Medulla oblongata (tissue), 1 donor: ENCODE measurements around the gene ISG20L2.

ENCODE experiments used
- DNase-seq: peaks from one replicate; pipeline ENCODE4 v3.0.0-alpha.2; 2015; ENCODE audit errors: extremely low spot score

ISG20L2 gene

DNA sequence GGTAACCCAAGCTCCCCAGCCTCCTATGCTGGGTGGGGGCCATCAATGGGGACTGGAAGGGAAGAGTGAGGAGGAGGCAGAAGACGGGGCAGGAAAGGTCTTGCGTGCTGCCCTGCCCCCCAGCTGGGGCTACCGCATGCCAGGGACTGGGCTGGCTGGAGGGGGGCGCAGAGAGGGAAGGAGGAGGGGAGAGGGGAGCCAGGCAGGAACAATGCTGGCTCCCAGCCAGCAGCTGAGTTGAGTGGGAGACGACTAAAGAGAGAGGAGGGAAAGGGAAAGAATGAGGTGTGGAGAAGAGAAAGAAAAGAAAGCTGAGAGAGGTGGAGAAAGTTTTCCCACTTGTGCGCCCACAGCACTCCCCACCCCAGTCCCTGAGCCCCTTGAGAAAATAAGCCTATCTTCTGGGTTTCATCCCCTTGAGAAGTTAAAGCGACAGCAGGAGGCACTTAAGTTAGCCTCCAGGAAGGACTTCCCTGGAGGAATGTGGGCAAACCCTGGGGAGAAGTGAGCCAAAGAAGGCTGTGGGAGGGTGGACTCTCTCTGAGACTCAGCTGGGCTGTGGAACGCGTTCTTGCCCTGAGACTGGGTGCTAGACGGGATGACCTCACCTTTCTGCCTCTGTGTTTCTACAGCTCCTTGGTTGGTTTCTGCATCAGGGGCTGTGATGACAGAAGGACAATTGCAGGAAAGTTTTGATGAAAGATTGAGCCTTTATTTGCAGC, 38.5 kb downstream of the ISG20L2 start:
- DNase-seq = no peak

DNA sequence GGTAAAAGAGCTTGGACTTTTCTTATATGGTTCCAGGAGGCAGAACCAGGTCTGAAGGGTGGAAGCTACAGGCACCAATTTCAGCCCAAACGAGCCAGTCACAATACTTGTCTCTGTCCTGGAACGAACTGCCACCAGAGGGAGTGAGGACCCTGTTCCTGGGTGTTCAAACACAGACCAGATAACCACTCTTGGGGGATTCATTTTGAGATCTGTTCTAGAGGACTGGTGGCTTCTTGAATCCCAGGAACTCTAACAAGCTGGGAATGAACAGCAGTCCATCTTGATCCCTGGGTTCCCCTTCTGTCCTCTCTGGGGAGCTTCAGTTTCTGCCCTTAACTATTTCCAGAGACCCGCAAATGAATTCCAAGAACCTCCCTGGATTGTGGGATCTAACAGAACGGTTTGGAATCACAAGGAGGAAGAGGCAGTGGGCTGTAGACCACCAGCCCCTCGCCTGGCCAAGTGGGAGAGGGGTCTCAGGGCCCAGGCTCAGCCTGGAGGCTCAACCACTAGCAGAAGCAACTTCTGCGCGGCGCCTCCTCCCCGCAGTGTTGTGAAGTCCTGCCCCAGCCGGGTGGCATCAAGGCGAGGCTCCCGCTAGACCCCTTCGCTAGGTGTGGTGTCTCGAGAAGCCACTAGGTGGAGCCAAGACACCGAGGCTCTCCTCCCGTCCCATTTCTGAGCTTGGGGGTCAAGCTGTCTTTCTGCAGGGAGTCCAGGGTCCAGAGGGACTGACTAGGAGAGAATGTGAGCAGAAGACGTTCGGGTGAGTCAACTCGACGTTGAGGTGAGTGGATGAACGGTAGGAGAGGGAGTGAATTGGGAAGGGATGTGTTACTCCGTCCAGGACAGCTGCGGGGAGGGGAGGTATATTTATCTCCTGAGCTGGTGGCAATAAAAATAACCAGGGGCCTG, 39.3 kb downstream of the ISG20L2 start:
- peak; percentile 84 for DNase-seq

DNA sequence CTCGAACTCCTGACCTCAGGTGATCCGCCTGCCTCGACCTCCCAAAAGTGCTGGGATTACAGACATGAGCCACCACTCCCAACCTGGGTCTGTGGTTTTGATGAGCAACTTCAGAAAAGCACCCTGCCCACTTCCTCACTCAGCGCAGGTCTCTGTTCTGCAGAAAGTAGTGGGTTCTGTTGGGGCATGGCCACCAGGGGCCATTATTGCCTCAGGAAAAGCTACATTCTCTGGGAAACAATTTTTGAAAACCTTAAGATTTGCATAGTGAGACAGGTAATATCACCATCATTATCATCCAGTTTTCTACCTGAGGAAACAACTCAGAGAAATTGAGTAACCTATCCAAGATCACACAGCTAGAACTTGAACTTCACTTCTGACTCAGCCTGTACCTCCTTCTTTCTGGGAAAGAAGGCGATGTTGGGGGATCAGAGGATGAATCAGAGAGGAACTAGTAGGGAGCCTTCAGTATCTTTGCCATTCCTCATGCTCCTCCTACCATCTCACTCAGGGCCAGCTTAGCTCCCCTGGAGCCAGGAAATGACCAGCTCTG, 44.3 kb downstream of the ISG20L2 start:
- DNase-seq = no peak

DNA sequence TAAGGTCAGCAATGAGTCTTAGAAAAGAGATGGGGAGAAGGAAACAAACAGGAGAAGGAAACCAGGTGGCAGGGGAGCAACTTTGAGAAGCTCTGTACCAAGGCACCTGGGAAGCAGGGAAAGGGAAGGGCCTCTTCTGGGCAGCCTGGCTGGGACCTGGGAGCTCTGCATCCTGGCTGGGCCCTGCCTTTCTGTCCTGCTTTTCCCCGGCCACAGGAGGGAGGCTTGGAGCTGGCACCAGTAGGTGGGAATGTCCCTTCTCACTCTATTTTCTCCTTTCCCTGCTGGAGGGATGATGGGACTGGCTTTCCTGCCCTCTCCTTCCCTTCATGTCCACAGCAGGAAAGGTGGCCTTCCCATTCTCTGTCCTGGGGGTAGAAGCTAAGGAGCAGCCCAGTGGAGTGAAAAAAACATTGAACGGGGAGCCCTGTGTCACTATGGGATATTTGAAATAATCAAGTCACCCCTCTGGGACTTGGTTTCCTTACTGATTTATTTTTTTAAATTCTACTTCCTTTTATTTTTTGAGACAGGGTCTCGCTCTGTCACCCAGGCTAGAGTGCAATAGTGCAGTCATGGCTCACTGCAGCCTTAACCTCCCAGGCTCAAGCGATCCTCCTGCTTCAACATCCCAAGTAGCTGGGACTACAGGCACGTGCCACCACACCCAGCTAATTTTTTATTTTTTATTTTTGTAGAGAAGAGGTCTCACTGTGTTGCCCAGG, 46.2 kb downstream of the ISG20L2 start:
- no peak for DNase-seq

DNA sequence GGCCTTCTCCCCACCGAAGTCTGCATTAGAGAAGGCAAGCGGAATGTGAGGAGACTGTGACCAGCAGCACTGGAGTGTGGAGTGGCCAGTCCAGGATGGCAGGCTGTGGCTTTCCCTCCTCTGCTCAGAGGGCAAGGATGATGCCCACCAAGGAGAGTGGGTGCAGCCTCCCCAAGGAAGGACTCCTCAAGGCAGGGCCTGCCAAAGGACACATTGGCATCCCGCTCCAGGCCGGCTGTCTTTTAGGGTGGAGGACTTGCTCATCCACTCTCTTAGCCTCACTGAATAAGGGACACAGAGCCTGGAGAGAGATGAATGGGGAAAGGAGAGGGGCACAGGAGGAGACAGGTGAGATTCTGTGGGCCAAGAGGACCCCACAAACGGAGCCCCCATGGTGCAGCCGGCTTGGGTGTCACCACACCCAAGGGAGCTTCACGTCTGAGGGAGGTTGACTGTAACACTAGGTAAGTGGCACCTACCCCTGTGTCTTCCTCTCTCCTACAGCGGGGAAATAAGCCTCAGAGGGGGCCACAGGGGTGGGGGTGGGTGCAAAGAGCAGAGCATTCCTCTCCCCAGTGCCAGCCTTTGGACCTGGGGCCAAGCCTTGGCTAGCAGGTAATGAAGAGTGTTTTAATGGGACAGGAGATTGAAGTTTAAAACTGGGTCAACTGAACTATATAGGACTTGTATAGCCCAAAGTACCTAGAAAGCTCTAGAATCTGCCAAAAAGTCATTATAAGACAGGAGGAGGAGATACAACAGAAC, 47.2 kb downstream of the ISG20L2 start:
- no peak for DNase-seq

DNA sequence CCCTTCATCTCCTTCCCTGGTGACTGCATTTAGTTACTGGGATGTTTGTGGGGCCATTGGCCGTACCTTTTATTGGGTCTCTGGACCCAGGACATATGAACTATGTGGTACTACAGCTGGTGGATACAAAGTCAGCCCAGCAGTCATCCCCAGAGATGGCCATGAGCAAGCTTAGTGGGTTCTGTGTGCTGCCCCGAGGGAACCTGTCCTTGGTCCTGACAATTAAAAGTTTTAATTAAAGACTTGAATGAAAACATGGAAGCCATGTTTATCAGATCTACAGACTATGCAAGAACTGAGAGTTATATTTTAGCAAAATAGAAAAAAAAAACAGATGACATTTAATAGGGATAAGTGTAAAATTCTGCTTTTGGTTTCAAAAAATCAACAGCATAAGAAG, 48.5 kb downstream of the ISG20L2 start:
- no peak for DNase-seq

DNA sequence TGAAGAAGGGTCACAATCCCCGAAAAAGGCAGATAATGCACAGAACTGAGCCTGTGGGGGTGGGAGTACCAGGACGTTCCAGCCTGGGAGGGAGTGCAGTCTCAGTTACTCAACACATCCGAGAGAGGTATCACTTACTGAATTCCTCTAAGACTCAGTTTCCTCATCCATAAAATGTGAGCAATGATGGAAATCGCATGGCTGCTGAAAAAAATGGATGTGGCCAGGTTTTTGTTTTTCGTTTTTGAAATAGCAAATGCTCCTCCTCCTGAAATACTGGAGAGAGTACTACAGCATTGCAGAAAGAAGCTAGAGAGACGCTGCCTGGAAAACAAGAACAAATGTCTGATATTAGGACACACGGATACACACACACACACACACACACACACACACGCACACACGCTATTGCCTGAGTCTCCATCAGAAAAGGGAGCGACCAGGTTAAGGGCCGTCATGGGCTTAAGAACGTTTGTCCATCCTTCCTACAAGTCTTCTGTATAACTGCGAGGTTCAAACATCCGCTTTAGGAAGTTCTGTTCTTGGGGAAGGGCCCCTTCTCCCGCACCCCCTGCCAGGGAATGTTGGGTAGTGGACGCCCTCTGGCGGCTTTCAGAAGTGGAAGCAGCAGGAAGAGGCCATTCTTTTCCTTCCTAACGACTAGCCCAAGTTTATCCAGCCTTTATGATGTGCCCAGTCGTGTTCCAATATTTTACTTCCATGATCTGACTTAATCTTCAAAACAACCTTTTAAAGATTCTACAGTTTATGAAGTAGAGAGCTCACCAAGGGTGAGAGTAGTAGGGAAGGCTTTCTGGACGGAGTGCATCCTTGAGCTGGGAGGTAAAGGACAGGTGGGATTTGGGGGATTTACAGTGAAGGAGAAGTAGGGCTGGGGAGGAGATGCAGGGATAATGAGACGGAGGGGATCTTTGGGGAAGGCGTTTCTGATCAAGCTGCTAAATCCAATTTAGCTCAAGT, 50.7 kb downstream of the ISG20L2 start:
- DNase-seq = peak; percentile 91

DNA sequence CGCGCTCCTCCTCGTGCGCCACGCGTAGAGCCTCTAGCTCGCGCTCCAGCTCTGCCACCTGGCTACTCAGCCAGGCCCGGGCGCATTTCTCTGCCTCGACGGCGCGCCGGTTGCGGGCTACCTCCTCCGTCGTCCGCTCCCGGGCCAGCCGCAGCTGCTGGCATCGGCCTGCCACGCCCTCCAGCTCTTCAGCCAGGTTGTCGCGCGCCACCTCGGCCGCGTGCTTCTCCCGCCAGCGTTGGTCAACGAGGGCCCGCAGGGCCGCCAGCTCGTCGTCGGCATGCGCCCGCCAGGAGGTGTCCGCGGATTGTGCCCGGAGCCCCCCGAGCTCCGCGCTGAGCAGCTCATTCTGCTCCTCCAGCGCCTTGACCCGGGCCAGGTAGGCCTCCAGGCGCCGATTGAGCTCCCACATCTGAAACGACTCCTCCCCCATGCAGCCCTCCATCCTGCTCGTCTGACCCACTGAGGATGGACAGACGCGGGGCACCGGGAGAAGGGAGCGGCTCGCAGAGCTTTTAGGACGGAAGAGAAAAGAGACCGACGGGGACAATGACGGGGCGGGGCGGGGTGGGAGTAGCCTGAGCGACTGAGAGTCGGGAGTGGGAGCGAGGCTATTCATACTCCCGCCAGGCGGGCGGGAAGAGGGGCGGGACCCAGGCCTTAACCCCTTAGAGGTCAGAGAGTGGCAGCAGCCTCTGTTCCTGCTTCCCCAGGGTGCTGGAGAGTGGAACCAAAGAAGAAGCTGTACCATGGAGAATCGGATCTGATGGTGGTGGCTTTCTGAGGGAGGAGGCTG, 51.5 kb downstream of the ISG20L2 start, which contains the start of gene NES:
Gene NES (minus strand): TSS at position 588 of the 796 bp plus-strand sequence. CDS start 143 bp downstream, at position 445.
- DNase-seq = peak; percentile 66

DNA sequence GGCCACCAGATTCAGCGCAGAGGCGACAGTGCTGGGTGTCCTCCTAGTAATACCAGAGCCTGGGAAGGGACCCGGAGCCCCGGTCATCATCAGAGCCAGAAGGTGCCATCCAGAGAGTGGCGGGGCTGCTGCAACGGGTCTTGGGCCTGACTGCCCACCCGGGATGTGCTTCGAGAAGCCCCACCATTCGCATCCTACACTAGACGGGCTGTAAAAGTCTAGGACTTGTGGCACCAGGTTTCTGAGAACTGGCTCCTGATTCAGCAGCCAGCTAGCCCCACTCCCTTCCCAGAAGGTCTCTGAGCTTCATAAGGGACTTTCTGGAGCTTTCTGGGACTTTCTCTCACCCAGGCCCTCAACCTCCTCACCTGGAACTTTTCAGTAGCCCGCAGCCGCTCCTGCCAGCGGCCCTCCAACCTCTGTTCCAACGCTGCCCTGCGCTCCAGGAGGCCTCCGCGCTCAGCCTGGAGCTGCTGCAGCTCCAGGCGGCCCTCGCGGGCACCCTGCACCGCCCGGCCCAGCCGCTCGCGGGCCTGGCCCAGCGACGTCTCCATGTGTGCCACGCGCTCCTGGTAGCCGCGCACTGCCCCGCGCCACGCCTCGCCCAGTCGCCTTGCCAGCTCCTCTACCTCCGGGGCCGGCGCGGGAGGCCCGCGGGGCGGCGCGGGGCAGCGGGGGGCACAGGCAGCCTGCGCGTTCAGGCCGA, 52.3 kb downstream of the ISG20L2 start:
- DNase-seq = no peak

DNA sequence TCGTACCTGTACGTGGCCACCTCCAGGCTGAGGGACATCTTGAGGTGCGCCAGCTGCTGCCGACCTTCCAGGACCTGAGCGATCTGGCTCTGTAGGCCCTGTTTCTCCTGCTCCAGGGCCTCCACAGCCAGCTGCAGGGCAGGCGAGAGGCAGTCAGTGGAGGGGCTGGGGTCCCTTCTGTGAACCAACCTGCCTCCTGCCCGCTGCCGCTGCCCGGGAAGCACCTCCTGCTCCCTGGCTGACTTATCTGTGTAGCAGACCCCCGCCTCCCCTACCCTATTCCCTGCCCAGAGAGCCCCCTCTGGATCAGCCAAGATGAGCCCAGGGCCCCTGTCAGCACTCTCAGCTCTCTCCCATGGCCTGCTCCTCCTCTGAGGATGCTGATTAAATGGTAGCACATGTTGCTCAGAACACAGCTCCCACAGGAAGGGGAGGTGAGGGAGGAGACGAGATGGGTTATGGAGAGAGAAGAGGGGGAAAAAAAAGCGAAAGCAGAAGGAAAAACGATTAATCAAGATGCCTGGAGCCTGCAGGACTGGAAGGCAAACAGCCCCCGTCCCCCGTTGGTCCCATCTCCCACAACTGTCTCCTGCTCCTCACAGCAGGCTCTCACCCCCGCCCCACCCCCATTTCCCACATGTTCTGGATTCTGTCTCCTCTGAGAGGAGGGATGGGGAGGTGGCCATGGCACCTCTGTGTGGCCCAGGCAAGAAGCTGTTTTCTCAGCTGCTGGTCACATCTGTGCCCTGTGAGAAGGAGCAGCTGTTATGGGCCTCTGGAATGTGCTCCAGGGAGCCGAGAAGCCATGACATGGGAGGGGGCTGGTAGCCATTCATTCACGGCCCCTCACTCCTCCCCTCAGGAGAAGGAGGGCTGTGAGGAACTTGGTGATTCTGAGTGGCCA, 53.1 kb downstream of the ISG20L2 start:
- DNase-seq = no peak

DNA sequence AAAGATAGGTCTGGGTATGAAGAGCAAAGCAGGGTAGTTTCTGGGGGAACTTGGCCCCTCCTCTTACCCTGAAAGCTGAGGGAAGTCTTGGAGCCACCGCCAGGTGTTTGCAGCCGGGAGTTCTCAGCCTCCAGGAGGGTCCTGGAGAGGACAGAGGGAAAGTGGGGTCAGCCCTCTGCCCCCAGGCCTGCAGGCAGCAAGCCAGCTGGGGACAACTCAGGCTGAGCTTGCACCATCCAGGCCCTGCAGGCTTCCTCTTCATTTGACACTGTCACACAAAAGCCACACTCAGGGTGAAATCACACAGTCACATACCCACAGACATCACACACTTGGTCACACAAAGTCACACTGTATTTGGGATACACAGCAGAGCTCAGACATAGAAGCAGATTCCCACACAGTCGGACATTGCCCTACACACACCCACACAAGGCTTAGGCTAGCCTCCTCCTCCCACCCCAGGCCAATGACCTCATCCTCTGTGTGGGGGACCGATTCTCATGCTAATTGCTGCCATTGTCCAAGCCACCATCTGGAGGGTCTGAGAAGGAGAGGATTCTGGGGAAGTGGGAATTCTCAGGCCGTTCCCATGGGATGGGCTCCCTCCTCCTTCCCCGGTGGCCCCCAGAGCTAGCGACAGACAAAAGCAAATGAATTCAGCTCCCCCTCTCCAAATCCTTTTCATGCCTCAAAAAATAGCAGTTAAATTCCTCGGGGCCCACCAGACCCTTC, 55.0 kb downstream of the ISG20L2 start:
- DNase-seq = peak; percentile 68
